ENCODE data around the gene SCN4B.

Gene SCN4B

DNA sequence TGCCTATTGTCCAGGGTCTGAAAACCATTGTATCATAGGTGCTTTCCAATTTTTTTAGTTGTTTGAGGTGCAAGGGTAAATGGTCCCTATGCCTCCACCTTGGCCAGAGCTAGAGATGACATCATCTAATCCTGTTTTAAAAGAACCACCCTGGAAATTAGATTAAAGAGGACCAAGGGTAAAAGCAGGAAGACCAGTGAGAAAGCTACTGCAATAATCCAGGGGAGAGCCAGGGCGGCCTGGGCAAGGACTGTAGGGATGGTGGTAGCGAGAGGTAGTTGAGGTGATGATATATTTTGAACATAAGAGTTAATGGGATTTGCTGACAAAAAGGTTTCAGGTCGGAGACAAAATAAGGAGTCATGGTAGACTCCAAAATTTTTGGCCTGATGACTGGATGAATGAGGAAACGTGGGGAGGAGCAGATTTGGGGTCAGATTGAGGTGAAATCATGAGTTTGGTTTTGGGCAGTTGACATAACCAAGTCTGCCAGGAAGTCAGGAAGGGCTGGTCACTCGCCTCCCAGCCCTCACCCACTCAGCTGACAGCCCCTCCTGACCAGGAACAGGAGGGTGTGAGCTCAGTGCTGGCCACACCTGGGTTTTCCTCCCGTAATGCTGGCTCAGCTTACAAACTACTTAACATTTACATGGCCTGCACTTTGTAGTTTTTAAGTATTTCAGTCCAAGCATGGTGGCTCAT is 23.0 kb downstream of the SCN4B start:
- no peak for DNase-seq (ENCODE audit: low spot score)

- no peak for DNase-seq (ENCODE audit: low spot score)
Observed at GRCh38 chr11:118128721-118129470, 23.7 kb downstream of the SCN4B start.

DNA sequence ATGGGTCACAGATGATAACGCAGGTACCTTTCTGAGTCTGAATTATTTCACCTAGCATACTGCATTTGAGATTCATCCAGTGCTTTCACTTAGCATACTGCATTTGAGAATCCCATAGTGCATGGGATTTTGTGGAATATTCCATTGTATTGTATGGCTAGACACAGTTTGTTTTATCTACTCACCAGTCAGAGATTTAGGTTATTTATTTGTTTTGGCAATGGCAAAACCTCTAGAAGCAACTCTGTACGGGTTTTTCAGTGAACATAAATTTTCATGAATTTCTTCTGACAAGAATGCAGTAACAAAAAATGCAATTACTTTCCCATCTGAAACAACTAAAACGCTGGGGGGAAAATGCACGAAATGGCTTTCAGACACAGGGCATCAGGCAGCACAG is 24.3 kb downstream of the SCN4B start:
- no peak for DNase-seq (ENCODE audit: low spot score)

GRCh38 chr11:118126082-118126838 is 26.4 kb downstream of the SCN4B start:
- no peak for DNase-seq (ENCODE audit: low spot score)

GRCh38 chr11:118124929-118125535 is 27.6 kb downstream of the SCN4B start:
- DNase-seq (ENCODE audit: low spot score): no peak

DNA sequence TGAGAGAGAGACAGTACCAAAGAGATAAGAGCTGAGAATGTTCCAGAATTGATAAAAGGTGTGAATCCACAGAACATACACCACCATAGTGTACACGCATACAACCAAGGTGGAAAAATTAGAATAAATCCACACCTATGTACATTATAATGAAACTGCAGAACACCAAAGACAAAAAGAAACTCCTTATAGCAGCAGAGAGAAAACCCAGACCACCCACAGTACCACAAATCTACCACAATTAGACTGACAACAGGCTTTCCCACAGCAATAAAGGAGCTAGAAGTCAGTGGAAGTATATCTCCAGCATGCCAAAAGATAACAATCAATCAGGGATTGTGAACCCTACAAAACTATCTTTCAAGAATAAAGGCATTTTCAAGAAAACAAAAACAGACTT is 31.8 kb downstream of the SCN4B start:
- no peak for DNase-seq (ENCODE audit: low spot score)

DNA sequence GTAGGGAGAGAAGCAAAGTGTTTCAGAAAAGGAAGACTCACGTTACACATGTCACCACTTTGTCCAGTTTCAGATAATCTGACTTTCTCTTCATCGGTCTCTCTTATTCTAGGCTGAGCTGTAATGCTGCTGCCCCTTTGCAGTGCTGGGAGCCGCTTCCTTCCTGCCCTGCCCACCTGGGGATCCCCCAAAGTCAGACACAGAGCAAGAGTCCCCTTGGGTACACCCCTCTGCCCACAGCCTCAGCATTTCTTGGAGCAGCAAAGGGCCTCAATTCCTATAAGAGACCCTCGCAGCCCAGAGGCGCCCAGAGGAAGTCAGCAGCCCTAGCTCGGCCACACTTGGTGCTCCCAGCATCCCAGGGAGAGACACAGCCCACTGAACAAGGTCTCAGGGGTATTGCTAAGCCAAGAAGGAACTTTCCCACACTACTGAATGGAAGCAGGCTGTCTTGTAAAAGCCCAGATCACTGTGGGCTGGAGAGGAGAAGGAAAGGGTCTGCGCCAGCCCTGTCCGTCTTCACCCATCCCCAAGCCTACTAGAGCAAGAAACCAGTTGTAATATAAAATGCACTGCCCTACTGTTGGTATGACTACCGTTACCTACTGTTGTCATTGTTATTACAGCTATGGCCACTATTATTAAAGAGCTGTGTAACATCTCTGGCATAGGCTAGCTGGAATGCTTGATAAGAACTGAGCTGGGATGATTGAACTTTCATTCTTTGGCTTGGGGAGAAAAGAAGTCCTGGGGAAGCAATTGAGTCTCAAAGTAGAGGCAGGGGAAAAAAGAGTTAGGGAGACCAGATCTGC is 34.6 kb downstream of the SCN4B start:
- no peak for DNase-seq (ENCODE audit: low spot score)

- no peak for DNase-seq (ENCODE audit: low spot score)
Observed at GRCh38 chr11:118115048-118115447, 37.6 kb downstream of the SCN4B start.

- DNase-seq (ENCODE audit: low spot score): no peak
Observed at GRCh38 chr11:118114266-118114665, 38.4 kb downstream of the SCN4B start.

- DNase-seq (ENCODE audit: low spot score): no peak
Observed at GRCh38 chr11:118112711-118113430, 39.8 kb downstream of the SCN4B start.

- DNase-seq (ENCODE audit: low spot score): no peak
Observed at GRCh38 chr11:118111744-118112035, 40.9 kb downstream of the SCN4B start.

DNA sequence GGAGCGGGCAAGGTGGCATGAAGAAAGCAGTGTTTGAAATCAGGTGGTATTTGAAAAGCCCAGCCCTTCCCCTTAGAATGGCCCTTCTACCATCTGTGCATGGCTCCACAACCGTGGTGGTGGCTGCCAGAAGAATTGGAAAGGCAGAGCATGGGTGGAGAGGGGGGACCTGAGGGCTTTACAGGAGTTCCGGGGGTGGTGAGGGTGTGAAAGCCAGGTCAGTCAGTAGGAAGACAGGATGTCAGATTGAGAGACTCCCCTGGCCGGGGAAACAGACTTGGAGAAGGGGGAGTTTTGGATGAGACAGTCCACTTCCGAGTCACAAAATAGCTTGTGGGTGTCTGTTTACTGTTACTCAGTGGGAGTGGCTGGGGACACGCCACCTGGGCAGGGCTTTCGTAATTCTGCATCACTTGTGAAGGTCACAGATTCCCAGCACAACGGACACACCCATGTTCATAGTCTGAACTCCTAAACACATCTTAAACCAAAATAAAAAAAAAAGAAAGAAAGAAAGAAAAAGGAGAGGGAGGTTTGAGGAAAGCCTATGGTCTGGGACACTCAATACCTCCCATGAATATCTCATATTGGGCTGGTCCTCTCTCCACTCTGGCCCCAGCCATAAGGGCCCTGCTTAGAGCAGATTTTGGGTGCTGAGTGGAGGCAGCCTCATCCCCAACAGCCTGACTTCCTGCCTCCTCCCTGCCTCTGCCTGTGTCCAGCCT is 41.4 kb downstream of the SCN4B start:
- no peak for DNase-seq (ENCODE audit: low spot score)

- no peak for DNase-seq (ENCODE audit: low spot score)
Observed at GRCh38 chr11:118109231-118109630, 43.4 kb downstream of the SCN4B start.

DNA sequence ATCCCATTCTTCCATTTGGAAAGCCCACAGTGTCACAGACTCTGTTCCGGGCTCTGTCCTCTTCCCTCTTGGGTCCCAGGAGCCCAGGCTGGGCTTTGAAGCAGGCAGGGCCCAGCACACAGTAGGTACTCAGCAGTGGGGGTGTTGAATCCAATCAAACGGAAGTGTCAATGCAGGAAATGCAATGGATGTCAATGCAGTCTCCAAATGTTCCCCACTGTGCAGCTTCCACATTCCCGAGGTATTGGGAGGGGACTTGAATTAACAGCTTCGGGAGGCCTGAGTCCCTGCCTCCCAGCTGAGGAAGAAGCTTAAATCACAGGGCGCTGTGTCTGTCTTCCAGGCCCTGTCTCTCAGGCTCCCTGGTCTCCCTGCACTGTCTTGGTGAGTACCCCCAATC is 44.1 kb downstream of the SCN4B start:
- DNase-seq (ENCODE audit: low spot score): no peak

- DNase-seq (ENCODE audit: low spot score): no peak
Observed at GRCh38 chr11:118106789-118107335, 45.8 kb downstream of the SCN4B start.

- no peak for DNase-seq (ENCODE audit: low spot score)
Observed at GRCh38 chr11:118105657-118106305, 46.8 kb downstream of the SCN4B start.

GRCh38 chr11:118104491-118104890 is 48.1 kb downstream of the SCN4B start:
- DNase-seq (ENCODE audit: low spot score): no peak

DNA sequence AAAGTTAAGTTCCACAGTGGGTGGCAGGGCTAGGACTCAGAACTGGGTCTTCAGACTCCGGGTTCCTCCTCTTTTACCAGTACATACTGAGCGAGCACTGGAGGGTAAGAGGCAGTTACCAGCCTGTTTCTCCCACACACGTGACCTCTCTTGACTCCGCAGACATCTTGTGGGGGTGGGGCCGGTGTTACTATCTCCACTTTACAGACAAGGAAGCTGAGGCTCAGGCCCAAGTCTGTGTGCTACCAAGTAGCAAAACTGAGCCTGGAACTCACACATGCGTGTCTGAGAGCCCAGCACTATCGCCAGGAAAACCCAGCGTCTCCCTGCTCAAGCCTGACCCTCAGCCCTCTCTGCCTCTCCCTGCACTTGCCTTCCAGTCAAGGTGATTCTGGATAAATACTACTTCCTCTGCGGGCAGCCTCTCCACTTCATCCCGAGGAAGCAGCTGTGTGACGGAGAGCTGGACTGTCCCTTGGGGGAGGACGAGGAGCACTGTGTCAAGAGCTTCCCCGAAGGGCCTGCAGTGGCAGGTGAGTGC is 49.8 kb downstream of the SCN4B start:
- DNase-seq (ENCODE audit: low spot score): peak; percentile 72

DNA sequence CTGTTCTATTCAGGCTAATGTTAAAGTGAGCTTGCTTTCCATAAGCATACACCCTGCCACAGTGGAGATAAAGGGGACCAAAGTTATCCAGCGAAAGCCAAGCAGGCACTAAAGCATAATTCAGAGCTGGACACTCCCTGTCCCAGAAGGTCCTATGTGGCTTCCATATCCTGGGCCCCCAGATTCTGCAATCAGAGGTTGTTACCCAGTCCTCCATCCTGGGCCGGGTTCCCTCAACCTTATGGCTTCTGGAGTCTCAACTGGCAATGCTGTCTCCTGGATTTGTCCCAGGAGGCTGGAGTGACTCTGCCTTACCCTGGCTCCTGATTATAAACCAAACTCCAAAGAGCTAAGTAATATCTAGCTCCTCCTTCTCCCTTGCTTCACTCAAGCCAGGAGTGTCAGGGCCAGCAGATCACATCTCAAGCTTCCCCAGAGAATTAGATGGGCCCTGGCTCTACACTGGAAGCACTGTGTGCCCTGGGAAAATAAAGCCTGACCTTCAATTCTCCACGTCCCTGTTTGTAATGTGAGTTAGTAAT is 51.9 kb downstream of the SCN4B start:
- DNase-seq (ENCODE audit: low spot score): no peak

Measured in hematopoietic multipotent progenitor cell treated with erythropoietin and hydrocortisone succinate and interleukin-3 and kit ligand, for 17 days (in vitro differentiated cells).